GM18519 (cell line): ENCODE data around the gene SGF29.
"Not testable (repeated sequence)": the region's sequence is repeated elsewhere in the genome, so short reads cannot be mapped to it uniquely, and the experiment has no call there.

Experiments
- ATAC-seq: cut with Tn5 transposase; IDR thresholded peaks from one replicate; pipeline ENCODE4 v1.9.1; 2021; ENCODE audit warnings: mild to moderate bottlenecking, moderate library complexity; ENCODE audit not compliant: unreplicated experiment, low FRiP score

SGF29 gene

GRCh38 chr16:28553776-28554633 is at the start of gene SGF29:
Gene SGF29 (plus strand): TSS chr16:28553920. CDS start chr16:28581070, 27,150 bp downstream.
- peak; percentile 43 for ATAC-seq

- no peak for ATAC-seq
These were observed 48.9 kb upstream of the SGF29 start for GRCh38 chr16:28504707-28505404.

DNA sequence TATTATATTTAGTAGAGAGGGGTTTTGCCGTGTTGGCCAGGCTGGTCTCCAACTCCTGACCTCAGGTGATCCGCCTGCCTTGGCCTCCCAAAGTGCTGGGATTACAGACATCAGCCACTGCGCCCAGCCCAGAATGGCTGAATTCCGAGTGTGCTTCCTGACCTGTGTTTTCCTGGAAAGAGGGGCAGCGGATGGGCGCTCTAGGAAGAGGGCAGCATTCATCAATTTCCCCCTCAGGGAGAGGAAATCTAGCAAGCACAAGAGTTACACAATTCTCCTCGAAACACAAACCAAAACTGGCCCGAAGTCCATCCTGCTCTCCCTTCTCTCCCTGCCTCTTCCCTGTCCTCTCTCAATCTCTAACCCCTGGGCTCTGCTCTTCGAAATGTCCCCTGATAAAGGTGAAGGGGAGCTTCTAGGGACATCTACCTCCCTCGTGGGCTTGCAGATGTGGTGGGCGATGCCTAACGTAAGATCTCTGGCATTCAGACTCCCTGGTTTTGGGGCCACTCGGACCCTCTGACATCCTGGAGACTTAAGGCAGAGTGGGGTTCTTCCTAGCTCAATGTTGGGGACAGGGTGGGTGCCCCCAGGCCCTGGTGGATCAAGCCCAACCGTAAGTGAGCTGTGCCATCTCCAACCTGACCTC is 48.1 kb upstream of the SGF29 start:
- no peak for ATAC-seq

GRCh38 chr16:28511031-28511430 is 42.7 kb upstream of the SGF29 start:
- ATAC-seq = no peak

GRCh38 chr16:28511801-28512789 is 41.6 kb upstream of the SGF29 start:
- no peak for ATAC-seq

DNA sequence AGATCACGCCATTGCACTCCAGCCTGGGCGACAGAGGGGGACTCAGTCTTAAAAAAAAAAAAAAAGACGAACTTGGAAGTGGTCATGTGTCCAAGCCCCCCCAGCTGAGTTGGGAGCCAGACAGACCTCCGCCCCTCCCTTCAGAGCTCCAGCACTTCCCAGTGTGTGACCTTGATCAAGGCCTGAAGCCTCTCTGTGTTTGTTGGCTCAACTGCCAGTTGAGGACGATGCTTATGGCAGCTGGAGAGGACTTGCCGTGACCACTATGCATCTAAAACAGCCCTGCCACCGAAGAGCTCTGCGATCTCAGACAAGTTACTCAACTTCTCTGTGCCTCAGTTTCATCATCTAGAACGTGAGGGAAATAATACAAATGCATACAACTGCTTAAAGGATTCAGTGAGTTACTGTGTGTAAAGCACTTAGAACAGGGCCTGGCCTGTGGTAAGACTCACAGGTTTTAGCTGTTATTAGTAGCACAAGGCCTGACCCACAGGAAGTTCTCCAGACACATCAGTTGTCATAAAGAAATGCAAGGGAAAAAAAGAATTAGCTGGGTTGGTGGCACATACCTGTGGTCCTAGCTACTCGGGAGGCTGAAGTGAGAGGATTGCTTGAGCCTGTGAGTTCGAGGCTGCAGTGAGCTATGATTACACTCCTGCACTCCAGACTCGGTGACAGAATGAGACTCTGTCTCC is 40.1 kb upstream of the SGF29 start:
- no peak for ATAC-seq

DNA sequence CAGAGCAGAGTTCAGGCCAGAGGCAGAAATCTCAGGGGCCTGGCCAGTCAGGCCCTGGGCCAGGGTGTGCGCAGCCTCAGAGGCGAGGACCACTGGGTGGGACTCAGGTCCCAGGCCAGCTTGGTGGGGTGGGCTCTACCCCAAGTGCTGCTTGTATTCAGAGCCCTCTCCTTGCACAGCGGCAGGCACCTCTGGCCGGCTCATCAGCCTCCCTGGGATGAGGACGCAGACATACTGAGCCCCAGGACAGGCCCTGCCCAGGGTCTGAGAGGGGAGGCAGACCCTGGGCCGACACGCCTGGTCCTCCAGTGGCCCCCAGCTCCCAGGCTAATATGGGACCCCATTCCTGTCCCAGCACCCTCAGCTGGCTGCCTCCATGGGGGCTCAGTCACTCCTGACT is 39.5 kb upstream of the SGF29 start:
- no peak for ATAC-seq

DNA sequence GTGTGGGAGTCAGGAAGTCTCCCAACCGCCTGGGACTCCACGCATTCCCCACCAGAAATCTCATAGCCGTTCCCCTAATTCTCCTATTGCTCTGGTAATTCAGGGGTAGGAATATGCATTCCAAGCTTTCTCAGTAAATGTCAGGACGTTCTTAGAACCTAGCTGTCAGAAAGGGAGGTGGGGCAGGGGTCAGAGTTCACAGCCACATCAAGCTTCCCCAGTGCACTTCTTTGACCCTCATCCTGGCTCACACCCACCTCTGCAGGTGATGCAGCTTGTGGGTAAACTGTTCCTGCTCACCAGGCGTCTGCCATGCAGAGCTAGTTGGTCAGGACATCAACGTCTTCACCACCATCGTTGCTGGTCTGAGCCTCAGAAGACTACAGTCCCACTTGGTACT is 33.0 kb upstream of the SGF29 start:
- no peak for ATAC-seq

DNA sequence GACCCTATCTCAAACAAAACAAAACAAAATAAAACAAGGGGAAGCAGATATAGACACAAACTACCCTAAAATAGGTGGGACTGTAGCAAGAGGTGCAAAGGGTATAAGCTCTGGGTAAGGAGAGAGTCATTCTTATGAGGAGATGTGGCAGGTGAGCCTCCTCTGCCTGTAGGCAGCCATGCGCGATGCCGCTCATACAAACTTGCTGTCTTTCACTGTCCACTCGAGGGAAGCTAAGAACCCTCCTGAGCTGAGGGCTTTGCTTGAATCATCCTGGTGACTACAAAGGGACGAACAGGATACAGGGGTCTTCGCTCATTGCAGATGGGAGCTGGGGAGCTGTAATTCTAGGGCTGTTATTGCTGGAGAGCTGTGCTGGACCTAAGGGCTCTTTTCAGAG is 32.3 kb upstream of the SGF29 start:
- no peak for ATAC-seq

- ATAC-seq = no peak
These were observed 30.9 kb upstream of the SGF29 start for GRCh38 chr16:28522792-28523191.

DNA sequence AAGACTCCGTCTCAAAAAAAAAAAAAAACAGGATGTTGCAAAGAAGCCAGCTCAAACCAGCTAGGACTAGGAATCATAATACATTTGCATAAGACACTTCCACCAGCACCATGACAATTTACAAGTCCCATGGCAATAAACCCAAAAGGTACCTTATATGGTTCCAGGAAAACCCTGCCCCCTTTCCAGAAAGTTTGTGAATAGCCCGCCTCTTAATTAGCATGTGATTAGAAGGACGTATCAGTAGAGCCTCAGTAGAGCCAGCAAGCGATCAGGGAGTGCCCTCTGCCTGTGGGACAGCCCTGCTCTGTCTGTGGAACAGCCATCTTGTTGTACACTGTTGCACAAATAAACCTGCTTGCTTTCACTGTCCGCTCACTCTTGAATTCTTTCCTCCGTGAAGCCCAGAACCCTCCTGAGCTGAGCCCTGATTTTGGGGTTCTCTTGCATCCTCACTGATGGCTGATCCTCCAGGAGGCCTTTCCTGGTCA is 29.0 kb upstream of the SGF29 start:
- no peak for ATAC-seq

DNA sequence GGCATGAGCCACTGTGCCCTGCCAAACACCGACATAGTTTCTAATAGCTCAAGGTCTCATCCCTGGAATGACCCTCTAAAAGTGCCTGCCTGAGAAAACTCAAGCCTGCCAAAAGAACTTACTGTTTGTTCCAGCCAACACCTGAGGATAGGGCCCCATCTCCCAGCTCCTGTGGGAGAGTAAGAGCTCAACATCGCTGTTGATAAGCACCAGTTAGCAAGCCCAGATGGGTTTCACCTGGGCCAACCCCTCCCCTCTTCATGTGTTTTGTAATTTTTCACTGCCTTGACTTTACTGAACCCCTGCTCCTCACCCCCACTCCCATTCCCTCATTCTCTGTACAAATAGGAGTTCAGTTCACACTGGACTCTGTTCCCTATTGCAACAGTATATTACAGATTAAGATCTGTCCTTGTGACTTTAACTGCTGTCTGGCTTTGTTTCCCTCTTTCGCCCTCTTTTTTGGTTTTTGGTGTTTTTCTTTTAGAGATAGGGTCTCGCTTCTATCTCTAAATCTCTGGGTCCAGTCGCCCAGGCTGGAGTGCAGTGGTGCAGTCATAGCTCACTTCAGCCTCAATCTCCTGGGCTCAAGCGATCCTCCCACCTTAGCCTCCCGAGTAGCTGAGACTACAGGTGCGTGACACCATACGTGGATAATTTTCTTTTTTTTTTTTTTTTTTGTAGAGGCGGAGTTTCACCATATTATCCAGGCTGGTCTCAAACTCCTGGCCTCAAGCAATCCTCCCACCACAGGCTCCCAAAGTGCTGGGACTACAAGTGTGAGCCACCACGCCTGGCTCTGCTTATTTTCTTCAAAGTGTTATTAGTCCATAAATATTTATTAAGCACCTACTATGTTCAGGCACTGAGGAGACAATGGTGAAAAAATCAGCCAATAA is 27.3 kb upstream of the SGF29 start:
- no peak for ATAC-seq

GRCh38 chr16:28527100-28527785 is 26.5 kb upstream of the SGF29 start:
- ATAC-seq = not testable (repeated sequence)

- no peak for ATAC-seq
These were observed 25.7 kb upstream of the SGF29 start for GRCh38 chr16:28527985-28528384.

DNA sequence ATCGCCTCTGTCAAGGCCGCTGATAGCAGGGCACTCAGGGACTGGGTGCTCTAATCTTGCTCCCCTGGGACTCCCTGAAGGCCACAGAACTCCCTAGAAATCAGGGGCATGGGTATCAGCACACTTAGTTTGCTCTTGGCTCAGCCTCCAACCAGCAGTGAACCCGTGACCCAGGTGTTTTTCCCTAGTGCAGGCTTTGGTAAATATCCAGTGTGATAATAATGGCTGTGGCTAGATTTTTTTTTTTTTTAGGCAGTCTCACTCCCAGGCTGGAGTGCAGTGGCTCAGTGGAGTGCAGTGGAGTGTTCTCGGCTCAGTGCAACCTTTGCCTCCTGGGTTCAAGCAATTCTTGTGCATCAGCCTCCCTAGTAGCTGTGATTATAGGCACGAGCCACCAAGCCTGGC is 25.3 kb upstream of the SGF29 start:
- no peak for ATAC-seq

DNA sequence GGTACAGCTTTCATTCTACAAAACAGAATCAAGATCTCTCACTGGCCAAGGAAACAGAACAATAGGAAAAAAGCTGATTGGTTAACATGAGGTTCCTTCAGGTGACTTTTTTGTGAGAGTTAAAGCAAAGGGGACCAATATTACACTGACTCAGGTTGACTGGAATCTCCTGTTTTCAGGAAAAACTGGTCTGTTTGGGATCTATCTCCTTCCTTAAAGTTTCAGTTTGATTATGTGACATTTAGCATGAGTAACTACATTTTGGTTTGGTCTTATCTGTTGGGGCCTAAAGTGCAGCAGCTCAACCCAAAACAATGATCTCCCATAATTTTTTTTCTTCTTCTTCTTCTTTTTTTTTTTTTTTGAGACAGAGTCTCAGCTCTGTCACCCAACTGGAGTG is 24.6 kb upstream of the SGF29 start:
- ATAC-seq = no peak

DNA sequence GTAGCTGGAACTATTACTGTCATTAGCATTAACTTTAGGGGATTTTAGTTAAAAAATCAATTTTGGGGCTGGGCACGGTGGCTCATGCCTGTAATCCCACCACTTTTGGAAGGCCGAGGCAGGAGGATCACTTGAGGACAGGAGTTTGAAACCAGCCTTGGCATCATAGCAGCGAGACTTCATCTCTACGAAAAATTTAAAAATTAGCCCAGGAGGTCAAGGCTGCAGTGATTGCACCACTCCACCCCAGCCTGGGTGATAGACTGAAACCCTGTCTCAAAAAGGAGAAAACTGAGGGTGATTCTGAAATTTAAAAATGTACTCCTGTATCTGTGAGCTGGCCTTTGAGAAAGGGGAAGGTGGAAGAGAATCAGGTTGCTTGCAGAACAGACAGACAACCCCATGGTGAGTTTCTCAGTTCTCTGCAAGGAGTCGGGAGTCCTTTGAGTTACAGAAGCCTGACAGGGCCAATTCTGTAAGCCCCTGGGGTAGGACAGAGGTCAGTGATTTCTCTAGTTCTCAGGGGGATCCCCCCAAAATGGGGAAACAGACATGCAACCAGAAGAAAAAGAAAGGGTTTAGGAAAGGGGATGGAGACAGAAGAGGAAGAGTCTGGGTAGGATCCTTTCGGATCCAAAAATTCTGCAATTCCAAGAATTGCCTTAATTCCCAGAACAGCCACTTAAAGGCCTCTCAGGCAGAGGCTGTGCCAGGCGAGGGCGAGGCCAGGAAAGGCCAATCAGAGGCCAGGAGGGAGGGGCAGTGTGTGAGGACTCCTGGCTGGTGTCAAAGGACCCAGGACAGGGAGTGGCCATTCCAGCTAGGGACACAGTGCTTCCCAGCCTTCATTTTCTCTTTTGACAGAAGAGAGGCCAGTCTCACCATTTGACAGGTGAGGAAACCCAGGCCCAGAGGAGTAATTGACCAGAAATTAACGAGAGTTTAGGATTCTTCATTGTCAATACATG is 21.7 kb upstream of the SGF29 start:
- ATAC-seq = no peak
